AML-193 (cell line): ENCODE results near the gene PIGV.

Experiments
- DNase-seq, 2 experiments: peaks; one replicate each; lab custom pipeline; 2025; lab: John Stamatoyannopoulos, UW

Gene PIGV

GRCh38 chr1:26787706-26788514 lies at the start of gene PIGV:
Gene PIGV (plus strand): TSS chr1:26787950. CDS start chr1:26790816, 2,866 bp downstream.
- peak; percentile 83 for DNase-seq

GRCh38 chr1:26739329-26739914 lies 48.3 kb upstream of the PIGV start:
- DNase-seq, result no peak

- DNase-seq, result no peak
Observed at GRCh38 chr1:26740023-26740634, 47.6 kb upstream of the PIGV start.

- no peak for DNase-seq
Observed at GRCh38 chr1:26740952-26741351, 46.8 kb upstream of the PIGV start.

- DNase-seq, result no peak
Observed at GRCh38 chr1:26743426-26744059, 44.2 kb upstream of the PIGV start.

- peak; percentile 85 to 86 for DNase-seq
Observed at GRCh38 chr1:26744075-26744959, 43.4 kb upstream of the PIGV start.

- no peak for DNase-seq
Observed at GRCh38 chr1:26745191-26745590, 42.6 kb upstream of the PIGV start.

- no peak for DNase-seq
Observed at GRCh38 chr1:26747048-26747447, 40.7 kb upstream of the PIGV start.

- DNase-seq, result no peak
Observed at GRCh38 chr1:26748351-26748750, 39.4 kb upstream of the PIGV start.

- DNase-seq, result no peak
Observed at GRCh38 chr1:26749458-26749857, 38.3 kb upstream of the PIGV start.

GRCh38 chr1:26750428-26750827 lies 37.3 kb upstream of the PIGV start:
- DNase-seq, result no peak

- no peak for DNase-seq
Observed at GRCh38 chr1:26752519-26752918, 35.2 kb upstream of the PIGV start.

GRCh38 chr1:26754086-26754874 lies 33.5 kb upstream of the PIGV start:
- no peak for DNase-seq

- DNase-seq, result no peak
Observed at GRCh38 chr1:26758358-26758757, 29.4 kb upstream of the PIGV start.

- no peak for DNase-seq
Observed at GRCh38 chr1:26759531-26759930, 28.2 kb upstream of the PIGV start.

- DNase-seq, result no peak
Observed at GRCh38 chr1:26761217-26761616, 26.5 kb upstream of the PIGV start.

- no peak for DNase-seq
Observed at GRCh38 chr1:26767714-26768113, 20.0 kb upstream of the PIGV start.

- no peak for DNase-seq
Observed at GRCh38 chr1:26768755-26769154, 19.0 kb upstream of the PIGV start.

GRCh38 chr1:26771285-26771642 lies 16.5 kb upstream of the PIGV start:
- DNase-seq, result no peak

GRCh38 chr1:26771643-26772321 lies 16.0 kb upstream of the PIGV start:
- DNase-seq, result no peak
